CD4-positive, alpha-beta T cell treated with Interleukin-6 for 4 hours (primary cell): ENCODE results near the gene SERINC5.
"Not testable (repeated sequence)": the region's sequence is repeated elsewhere in the genome, so short reads cannot be mapped to it uniquely, and the experiment has no call there.

Experiments used
- DNase-seq: peaks from one replicate; pipeline ENCODE4 v3.0.0-alpha.2; 2020; ENCODE audit warnings: mixed read lengths

Gene SERINC5

DNA sequence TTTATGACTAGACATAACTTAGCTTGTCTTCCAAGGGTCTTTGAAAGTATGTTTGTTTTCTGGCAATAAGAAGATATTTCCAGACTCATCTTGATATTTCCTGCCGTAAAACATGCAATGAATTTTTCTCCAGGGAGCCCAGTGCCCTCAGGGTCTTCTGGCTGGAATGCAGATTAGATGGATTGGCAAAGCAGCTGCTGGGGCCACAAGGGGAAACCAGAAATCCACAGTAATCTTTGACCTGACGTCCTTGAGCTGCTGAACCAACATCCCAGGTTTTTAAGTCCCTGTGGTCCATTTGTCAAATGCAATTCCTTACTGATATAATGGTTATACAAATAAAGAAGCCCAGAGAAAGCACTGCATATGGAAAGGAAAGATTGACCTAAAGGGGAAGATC lies 127.7 kb downstream of the SERINC5 start:
- no peak for DNase-seq

DNA sequence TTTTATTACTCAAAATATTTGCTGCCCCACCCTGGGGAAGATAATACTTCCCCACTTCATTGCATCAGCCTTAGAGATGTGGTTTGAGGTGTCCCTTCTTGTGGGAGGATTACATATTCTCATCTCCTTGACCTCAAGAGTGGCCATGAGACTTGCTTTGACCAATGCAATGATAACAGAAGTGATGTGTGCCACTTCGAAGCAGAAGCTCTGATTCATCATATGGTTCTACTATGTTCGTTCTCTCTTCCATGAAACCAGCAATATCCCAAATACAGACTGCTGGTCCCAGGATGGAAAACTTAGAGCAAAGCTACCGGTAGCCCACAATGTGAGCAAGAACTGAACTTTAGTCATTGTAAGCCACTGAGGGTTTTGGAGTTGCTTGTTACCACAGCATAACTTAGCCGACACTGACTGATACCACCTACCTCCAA lies 128.7 kb downstream of the SERINC5 start:
- no peak for DNase-seq

DNA sequence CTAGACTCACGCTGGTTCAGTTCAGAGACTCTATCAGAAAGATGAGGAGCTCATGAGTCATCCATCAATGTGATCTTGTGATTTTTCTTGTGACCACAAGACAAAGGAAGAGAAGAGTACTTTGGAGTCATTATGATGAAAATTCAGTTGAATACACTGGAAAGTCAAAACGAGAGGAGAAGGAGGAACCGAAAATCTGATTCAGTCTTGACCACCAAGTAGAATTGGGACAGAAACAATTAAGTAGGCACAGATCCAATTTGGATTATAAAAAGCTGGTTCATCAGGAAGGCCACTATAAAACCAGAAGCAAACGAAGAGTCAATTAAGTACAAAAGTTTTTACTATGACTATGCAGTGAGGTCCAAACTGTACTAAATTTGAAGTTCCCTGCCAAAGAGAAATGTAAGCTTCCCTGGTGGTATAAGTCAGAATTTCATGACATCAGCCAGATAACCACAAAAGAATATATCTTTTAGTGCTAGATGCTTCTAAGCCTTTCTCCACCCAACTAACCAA lies 129.8 kb downstream of the SERINC5 start:
- peak; percentile 41 for DNase-seq

DNA sequence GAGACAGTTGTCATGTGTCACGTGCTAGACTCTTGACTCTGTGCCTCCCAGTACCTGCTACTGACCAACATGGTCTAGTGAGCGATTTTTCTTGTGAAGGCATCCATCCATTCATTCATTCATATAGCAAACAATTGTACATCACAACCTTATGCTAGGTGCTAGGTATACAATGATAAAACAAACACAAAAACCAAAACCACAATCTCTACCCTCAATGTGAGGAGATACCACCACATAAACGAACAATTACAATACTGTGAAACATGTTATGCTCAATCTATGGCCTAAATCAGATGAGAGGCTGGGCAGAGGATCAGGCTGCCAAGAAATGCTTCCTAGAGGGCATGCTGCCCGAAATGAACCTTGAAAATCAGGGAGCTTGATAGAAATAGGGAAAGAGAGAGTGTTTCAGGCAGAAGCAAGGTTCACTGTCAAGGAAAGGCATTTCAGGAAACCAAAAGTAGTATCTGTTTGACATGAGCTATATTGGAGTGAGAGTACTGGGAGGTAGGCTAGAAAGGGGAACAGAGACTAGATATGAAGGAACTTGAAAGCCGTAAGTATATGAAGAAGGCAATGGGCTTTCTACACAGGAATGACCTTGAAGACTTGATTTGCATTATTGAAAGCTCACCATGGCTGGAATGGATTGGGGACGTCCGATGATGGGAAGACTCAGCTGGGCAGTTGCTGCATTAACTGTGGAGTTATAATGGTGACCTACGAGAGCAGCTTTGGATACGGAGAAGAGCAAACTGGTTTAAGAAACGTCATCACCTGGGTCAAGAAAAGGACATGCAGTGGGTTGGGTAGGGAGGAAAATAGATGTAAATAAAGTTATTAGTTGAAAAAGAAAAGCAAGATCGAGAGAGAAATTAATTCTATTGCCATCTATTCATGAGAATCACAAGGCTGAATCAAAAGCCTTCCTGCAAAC lies 130.6 kb downstream of the SERINC5 start:
- no peak for DNase-seq

DNA sequence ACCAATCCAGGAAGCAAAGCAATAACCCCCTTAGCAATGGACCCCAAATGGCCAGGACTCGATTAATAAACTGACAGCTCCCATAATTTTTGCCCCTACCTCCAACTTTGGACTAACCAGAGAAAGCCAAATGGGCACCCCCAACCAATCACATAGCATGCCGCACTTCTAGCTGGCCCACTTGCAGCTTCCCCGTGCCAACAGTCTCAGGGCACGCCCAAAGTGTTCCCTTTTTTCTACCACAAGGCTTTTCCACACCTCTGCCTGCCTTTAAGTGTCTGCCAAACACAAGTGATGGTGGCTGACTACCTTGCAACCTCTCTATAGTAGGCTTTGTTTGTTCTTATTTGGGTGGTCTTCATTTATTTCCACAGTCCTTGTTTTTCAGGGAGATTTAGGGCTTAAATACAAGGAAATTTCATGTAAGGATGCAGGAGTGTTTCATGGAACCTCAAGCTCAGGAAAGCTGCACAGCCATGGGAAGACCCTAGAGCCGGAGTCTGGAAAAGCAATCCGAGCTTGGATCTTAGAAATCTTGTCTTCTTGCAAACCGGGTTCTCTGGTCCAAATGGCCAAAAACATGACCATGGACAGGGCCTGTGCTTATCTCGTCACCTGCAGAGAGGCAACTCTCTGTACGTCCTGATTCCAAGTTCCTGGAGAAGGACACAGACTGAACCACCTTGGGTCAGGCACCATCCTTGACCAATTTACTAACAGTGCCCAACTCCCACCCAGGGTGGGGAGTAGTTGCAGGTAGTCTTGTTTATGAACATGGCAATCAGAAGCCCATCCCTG lies 131.5 kb downstream of the SERINC5 start:
- DNase-seq, result no peak

DNA sequence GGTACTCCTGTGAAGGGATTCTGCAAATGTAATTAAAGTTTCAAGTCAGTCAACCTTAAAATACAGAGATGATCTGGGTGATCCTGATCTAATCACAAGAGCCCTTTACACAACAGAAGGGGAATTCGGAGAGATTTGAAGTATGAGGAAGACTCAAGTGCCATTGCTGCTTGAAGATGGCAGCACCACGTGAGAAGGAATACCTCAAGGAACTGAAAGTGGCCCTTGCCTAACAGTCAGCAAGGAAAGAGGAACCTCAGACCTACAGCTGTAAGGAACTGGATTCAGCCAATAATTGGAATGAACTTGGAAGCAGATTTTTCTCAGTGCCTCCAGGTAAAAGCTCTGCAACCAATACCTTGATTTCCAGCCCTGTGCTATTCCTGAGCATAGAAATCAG lies 133.3 kb downstream of the SERINC5 start:
- no peak for DNase-seq

DNA sequence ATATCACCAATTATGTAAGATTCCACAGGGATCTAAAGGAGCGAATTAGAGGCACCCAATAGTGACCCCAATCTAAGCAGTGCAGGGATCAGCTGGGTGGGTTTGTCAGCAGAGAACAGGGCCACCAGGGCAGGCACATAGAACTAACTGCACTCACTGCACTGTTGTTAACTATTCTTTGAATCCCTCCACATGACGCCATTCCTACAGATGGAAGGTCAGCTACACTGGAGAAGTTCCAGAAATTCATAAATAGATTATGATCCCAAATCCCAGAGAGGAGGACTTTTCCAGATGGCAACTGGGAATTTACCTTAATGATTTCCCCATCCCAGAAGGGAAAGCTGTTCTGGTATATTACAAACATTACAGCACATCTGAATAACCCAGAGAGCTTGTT lies 136.5 kb downstream of the SERINC5 start:
- DNase-seq, result no peak

DNA sequence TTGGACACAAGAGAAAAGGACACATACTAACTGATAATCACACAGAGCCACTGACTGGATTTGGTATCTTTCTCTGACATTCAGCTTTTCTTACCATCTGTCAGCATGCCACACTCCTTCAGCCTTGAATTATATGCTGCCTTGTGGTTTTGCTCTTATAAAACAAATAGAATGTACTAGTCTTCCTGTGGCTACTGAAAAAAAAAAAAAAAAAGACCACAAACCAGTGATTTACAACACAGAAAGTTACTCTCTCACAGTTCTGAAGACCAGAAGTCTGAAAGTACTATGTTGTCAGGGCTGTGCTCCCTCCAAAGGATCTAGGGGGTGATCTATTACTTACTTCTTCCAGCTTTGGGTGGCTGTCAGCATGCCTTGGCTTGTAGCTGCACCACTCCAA lies 138.4 kb downstream of the SERINC5 start:
- DNase-seq, result no peak

DNA sequence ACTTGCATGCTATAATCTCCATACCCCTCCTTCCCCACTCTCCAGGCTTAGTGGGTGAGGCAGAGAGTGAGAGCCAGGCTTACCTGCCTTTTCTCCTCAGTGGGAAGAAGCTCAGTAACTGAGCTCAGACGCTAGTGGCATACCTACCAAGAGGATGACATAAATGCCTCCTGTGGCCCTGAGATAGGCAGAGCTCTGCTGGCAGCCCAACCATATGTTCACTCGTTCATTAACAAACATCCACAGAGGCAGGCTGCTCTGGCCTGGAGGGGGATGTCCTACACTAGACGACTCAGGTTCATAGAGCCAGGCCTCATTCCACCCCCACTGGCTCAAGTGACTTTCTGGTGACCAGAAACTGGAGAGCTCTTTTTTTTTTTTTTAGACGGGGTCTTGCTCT lies 139.4 kb downstream of the SERINC5 start:
- no peak for DNase-seq

DNA sequence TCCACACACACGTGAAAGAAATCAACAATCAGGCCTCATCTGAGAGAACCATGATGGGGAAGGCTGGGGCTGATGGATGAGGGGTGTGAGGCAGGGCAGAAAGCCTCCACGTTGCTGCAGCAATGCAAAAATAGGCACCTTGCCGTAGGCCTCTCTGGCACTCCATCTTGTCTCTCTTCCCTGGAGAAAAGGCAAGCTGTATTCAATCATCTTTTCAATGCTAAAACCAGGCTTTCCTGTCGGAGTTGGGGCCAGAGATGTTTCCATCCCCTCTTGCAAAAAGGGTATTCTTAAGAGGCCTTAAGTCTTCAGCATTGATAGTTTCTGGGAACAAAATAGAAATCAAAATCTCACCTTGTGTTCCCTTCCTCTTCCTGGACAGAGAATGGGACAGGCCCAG lies 139.8 kb downstream of the SERINC5 start:
- DNase-seq, result no peak

DNA sequence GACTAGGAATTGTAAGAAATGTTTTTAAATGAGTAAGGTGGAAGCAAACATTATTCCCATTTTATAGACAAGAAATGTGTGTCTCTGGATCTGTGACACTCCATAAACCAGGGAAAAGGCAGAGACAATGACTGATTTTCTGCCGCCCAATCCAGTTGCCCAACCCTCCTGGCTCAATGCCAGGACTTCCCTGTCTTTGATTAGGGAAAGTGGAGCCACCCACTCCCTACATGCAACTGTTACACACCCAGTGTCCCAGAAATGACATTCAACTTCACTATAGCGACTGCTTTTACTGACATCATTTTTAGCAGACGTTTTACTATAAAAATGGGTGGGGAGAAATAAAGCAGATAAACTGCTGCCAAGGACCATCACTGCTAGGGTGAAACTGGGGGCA lies 141.0 kb downstream of the SERINC5 start:
- no peak for DNase-seq

DNA sequence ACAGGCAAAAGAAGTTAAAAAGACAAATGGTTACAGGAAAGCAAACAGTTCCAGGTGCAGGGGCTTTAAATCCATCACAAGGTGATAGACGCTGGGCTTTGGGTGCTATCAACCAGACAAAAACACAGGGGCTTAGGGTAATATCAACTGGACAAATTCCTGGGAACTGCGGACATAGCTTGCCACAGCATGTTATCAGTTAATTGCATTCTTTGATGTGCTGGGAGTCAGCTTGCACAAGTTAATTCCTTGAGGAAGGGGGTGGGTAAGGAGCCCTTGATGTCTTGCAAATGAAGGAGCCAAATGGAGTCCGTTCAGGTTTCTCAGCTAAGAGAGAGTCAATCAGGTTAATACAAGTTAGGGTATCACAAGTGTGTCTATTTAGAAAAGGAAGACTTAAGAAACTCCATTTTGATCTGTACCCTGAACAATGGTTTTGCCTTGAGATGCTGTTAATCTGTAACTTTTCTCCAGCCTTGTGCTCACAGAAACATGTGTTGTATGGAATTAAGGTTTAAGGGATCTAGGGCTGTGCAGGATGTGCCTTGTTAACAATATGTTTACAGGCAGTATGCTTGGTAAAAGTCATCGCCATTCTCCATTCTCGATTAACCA lies 144.4 kb downstream of the SERINC5 start:
- not testable (repeated sequence) for DNase-seq

DNA sequence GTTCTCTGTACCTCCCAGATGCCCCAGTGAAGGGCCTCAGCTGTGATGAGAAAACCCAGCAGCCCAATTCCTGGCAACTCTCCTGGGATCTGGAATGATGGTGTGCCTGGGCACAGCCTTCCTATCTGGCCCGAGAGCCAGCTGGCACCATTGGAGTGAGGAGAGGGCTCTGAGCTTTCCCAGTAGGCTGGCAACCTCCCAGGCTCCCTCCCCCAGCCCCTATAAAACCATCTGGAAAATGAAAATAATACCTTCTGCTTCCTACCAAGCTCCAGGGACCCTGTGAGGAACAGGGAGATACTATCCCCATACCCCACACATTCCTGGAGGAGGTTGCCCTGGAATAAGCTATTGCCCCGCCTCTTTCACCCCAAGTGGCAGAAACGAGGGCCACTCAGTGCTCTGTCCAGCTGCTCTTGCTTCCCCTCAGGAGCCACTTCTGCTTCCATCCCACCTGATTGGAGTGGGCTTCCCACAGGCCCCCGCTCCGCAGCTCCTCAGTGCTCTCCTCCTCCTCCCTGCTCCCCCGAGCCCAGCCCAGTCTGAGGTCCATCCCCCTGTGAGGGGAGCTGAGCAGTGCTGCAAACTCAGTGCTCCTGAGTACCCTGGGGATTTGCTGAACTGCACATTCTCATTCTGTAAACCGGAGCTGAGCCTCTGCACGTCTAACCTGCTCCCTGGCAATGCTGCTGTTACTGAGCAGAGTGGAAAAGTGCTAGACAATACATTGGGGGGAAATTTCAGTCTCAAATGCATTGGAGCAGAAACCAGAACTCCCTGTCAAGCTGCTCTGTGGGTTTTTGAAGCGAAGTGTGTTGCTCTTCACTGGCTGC lies 146.0 kb downstream of the SERINC5 start:
- no peak for DNase-seq

DNA sequence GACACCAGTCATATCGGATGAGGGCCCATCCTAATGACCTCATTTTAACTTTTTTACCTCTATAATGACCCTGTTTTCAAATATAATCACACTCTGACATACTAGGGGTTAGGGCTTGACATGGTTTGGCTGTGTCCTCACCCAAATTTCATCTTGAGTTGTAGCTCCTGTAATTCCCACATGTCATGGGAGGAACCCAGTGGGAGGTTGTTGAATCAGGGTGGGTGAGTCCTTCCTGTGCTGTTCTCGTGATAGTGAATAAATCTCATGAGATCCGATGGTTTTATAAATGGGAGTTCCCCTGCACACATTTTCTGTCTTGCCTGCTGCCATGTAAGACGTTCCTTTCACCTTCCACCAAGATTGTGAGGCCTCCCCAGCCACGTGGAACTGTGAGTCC lies 148.9 kb downstream of the SERINC5 start:
- DNase-seq, result no peak

DNA sequence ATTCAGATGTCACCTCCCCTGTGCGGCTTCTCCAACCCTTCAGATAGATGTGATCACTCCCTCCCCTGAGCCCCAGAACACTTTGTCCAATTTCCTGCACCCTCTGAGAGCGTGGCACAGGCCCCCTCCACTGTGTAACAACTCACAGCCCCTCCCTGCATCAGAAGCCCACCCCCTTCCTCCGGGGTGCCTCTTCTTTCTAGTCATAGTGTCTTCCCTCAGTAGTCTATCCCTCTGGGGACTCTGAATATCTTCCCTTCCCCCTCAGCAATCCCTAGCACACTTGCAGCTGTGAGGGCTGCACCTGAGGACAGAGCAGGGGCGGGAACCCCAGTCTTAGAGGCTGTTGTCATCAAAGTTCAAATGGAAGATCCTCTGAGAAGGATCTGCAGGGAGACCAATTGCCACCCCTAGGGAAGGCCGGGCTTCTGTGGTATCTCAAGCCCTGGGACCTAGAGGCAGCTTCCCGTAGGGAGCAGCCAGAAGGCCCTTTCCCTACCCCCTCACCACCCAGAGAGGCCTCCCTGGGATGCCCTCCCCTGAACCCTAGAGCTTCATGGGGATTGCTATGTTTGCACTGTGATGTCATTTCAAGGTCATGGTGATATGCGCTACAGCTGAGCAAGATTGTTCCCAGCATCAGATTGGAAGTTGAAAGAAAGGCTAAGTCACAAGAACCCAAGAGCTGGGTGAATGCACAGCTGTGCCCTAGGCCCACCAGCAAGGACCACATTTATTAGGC lies 150.0 kb downstream of the SERINC5 start:
- peak; percentile 46 for DNase-seq

DNA sequence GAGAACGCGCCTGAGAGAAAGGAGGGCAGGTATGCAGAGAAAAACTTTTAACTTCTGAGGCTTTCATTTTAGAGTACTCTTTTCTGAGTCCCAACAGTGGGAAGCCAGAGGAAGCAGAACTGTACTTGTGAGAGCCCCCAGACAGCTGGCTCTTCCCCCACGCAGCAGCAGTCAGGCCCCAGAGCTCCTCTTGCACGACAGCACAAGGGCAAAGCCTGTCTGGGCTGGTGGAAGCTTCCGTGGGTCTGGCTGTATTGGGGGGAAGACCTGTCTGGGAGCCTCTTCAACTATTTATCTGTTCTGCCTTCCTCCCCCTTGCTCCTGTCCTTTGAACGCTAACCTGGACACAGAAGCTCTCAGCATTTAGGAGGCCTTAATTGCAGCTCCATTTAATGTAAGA lies 152.5 kb downstream of the SERINC5 start:
- peak; percentile 19 for DNase-seq

DNA sequence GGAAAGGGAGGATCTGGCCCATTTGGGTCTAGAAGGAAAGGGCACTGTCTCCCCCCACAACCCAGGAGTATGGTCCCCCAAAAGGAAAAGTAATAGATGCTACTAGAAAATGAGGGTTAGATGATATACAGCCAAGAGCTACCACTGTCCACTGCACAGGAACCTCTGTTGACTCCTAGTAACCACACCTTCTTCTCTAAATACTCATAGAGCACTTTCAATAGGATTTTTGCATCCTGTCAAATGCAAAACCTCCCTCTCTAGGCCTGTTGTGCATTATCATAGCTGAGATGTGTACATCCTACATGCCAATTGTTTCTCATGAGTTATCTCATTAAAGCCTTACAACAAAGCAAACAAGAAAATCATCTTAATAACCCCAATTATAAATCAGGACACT lies 153.9 kb downstream of the SERINC5 start:
- DNase-seq, result no peak

DNA sequence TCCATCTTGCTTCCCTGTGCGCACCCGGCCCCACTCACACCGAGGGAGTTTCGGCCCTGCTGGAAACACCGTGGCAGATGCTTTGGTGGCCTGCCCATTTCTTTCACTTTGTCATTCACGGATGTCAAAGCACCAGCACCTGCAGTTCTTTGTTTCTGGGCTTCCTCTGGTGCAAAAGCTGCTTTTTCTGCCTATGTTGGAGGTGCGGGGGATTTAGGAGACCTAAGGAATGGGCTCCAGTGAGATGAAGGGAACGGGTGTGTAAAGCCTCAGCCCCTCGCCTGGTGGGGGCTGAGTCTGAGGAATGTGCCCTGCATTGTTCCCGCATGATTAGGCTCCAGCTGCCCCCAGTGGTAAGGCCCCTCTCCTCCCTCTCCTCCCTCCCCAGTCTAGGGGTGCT lies 158.4 kb downstream of the SERINC5 start:
- no peak for DNase-seq

DNA sequence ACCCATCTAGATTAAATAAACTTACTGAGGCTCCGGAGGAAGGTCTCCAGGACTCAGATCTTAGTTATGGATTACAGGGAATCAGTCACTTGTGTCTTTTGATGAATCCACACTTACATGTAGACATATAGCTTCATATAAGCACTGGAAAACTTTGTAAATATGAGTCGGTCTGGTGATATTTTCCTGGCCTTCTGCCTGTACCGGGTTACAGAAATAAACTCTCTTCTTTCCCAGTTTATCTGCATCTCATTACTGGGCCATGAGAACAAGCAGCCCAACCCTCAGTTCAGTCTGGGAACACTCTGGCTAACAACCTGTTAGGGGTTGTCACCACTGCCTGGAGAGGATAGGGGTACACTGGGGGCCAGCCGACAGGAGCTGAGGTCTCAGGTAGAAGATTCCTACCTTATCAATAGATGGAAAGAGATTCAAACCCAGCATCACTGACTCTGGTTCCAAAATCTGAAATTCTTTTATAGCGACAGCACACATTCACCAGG lies 161.6 kb downstream of the SERINC5 start:
- no peak for DNase-seq

DNA sequence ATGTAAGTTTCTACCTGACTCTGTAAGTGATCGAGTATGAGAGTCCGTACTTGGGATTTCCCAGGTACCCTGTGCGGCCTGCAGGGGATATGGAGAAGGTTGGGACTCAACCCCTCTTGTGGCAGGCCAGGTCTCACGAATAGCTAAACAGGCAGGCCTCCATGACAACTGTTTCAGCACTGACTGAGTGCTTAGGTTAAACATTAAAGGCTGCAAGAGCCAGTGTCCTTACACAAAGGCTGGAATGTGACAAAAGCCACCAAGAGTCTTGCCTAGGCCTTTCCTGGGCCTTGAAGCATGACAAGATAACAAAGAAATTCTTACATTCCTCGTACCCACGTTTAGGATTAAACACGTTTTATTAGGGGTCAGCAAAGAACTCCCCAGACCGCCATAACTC lies 162.1 kb downstream of the SERINC5 start:
- no peak for DNase-seq

DNA sequence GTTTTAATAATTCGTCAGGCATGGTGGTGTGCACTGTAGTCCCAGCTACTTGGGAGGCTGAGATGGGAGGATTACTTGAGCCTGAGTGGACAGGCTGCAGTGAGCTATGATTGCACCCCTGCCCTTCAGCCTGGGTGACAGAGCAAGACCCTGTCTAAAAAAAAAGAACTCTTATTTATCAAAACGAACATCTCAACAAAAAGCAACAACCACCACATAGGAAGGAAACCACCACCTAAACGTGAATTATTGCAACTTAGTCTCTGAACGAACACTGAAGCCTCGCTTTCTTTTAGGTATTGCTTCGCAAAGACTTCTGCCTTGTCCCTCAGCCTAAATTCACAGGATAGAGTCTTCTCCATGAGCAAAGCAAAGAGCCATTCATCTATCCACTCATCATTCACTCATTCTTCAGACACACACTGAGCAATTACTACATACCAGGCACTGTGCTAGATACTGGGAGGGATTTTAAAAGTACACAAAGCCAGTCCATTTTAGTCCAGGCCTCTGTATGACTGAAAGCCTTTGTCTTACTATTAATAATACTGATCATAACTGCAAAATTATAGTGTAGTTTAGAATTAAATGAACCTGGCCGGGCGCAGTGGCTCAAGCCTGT lies 163.3 kb downstream of the SERINC5 start:
- DNase-seq, result no peak
